HEK293T (cell line): ENCODE results near the gene RPL21.

Experiments used
- ARNT ChIP-seq: fragments of 450-650 bp; IDR thresholded peaks from 2 replicates; pipeline ENCODE4 v1.6.1; 2017; ENCODE audit warnings: mild to moderate bottlenecking
- ELF4 ChIP-seq: fragments of 450-650 bp; IDR thresholded peaks from 2 replicates; pipeline ENCODE4 v1.6.1; 2017; ENCODE audit warnings: antibody characterized with exemption
- FOXK2 ChIP-seq: fragments of 450-650 bp; IDR thresholded peaks from 2 replicates; pipeline ENCODE4 v1.6.1; 2016; ENCODE audit warnings: mild to moderate bottlenecking
- FOXM1 ChIP-seq: fragments of 450-650 bp; IDR thresholded peaks from 2 replicates; pipeline ENCODE4 v1.6.1; 2017; ENCODE audit warnings: mild to moderate bottlenecking, borderline replicate concordance
- HDGF ChIP-seq: fragments of 450-650 bp; IDR thresholded peaks from 2 replicates; pipeline ENCODE4 v1.6.1; 2017; ENCODE audit warnings: antibody characterized with exemption, borderline replicate concordance
- LEF1 ChIP-seq: fragments of 450-650 bp; IDR thresholded peaks from 2 replicates; pipeline ENCODE4 v1.6.1; 2017; ENCODE audit warnings: mild to moderate bottlenecking, borderline replicate concordance
- NFRKB ChIP-seq: fragments of 450-650 bp; IDR thresholded peaks from 2 replicates; pipeline ENCODE4 v1.6.1; 2016; ENCODE audit warnings: mild to moderate bottlenecking, moderate library complexity
- SP1 ChIP-seq: fragments of 450-650 bp; IDR thresholded peaks from 2 replicates; pipeline ENCODE4 v1.6.1; 2017
- SUZ12 ChIP-seq: fragments of 450-650 bp; IDR thresholded peaks from 2 replicates; pipeline ENCODE4 v1.6.1; 2016; ENCODE audit warnings: mild to moderate bottlenecking
- TARDBP ChIP-seq: fragments of 450-650 bp; IDR thresholded peaks from 2 replicates; pipeline ENCODE4 v1.6.1; 2016

GRCh38 chr13:27250833-27251165 lies 559 bp upstream of the RPL21 start:
- TF ChIP-seq HDGF (no peak), SUZ12 (no peak), SP1 (no peak), TARDBP (no peak), NFRKB (no peak), LEF1 (no peak), FOXK2 (no peak), ELF4 (no peak), ARNT (no peak), FOXM1 (no peak)
